Stomach (tissue), 9 donors: ENCODE data around the gene AFTPH. TPM values are rescaled to one million over a fixed set of nuclear protein-coding genes. Genes with fewer than 3 reads are reported as not detected.

Source experiments
- DNase-seq, 2 donors: peaks; one replicate each; pipeline versions ENCODE4 v3.0.0 to v3.0.0-alpha.2; 2013 to 2019
- H3K27ac ChIP-seq, 5 donors: fragments of 200-600 bp in 4 of 5; sonication (generic) in 4 of 5; one replicate each; pipeline ENCODE4 v1.5.1; 2013 to 2019; ENCODE audit warnings: mild to moderate bottlenecking in 1 of 5, moderate library complexity in 1 of 5
- H3K27me3 ChIP-seq, 3 donors: fragments of 200-600 bp; sonication (generic); one replicate each; pipeline ENCODE4 v1.5.1; 2017 to 2019; ENCODE audit warnings: mixed run types in 1 of 3
- H3K36me3 ChIP-seq, 4 donors: fragments of 200-600 bp; sonication (generic); 1 replicate in 3 of 4; 2 replicates in 1 of 4; pipeline ENCODE4 v1.5.1; 2016 to 2019
- H3K4me1 ChIP-seq, 4 donors: fragments of 200-600 bp; sonication (generic); one replicate each; pipeline ENCODE4 v1.5.1; 2016 to 2019
- H3K4me3 ChIP-seq, 4 donors: fragments of 200-600 bp; sonication (generic) in 3 of 4; one replicate each; pipeline ENCODE4 v1.5.1; 2016 to 2019; ENCODE audit warnings: mild to moderate bottlenecking in 1 of 4
- H3K9me3 ChIP-seq, 4 donors: fragments of 200-600 bp; sonication (generic); one replicate each; pipeline ENCODE4 v1.5.1; 2016 to 2019
- CTCF ChIP-seq, 7 experiments: fragments of 450-650 bp in 4 of 7; fragments of 200-600 bp in 3 of 7; sonication (generic) in 3 of 7; IDR thresholded peaks; one replicate each; pipeline ENCODE4 v1.5.1; 2016 to 2019; ENCODE audit warnings: antibody characterized with exemption in 7 of 7, control low read depth in 2 of 7, mild to moderate bottlenecking in 1 of 7
- EP300 ChIP-seq: sonication (generic); formaldehyde crosslinking; IDR thresholded peaks from one replicate; pipeline ENCODE4 v1.6.1; 2017; ENCODE audit warnings: antibody characterized with exemption
- POLR2A ChIP-seq, 4 donors: fragments of 450-650 bp; IDR thresholded peaks; one replicate each; pipeline ENCODE4 v1.6.1; 2016; ENCODE audit warnings: antibody characterized with exemption in 4 of 4, control low read depth in 2 of 4, mild to moderate bottlenecking in 1 of 4, moderate library complexity in 1 of 4
- POLR2AphosphoS5 ChIP-seq, 3 donors: sonication (generic); formaldehyde crosslinking; IDR thresholded peaks; one replicate each; pipeline ENCODE4 v1.6.1; 2016; ENCODE audit warnings: antibody characterized with exemption in 3 of 3
- WGBS, 5 donors: extraction: QIAGEN DNeasy Blood & Tissue Kit in 3 of 5; methylation state at CpG; one replicate each; pipeline versions ENCODE4 v1.1.5 to v1.1.7; 2013 to 2018; 5-methylcytosine and 5-hydroxymethylcytosine counted together
- intact Hi-C: fragments of 100-400 bp; cut with DNase I; formaldehyde crosslinking; loops from one replicate; pipeline ENCODE4 v1.15.1; 2023; ENCODE audit warnings: low total_unique reads
- polyA plus RNA-seq, 3 donors: library from polyadenylated mRNA; stranded (reverse); fragments of 200-250 nt; gene quantifications; one replicate each; pipeline ENCODE4 v1.2.3, GENCODE V29; 2013
- total RNA-seq, 5 donors: library from RNA; depleted of rRNA; stranded (reverse); fragments of >200 nt; gene quantifications; one replicate each; pipeline versions ENCODE4 v1.1.0 to v1.2.3, GENCODE V29; 2014 to 2016
- donor health status: healthy with polysubstance abuse.
- donor health status: Bipolar disorder and iron deficiency.
- donor health status: healthy.

AFTPH gene
- total and polyA plus RNA-seq, 8 donors = 19.8 to 93.6 (median 38.9) TPM

- Histone ChIP-seq H3K4me1 (peaks cover 0 to 2% (median under 1%) of the 10 kb centered on the region in 4 donors), H3K9me3 (no peaks in the 10 kb centered on the region), H3K4me3 (no peak overlapping the region), H3K27ac (no peak overlapping the region), H3K27me3 (no peaks in the 10 kb centered on the region), H3K36me3 (peaks cover 0 to 42% (median 41%) of the 10 kb centered on the region in 4 donors)
- WGBS, 5 donors = 70 to 86% (median 81%) methylated on average over 7 of the region's 7 CpGs
- no peak for DNase-seq
- intact Hi-C loops = no loop called here
- no peak for TF ChIP-seq CTCF (IDR thresholded peaks at IDR 0.05)
- no peak for TF ChIP-seq POLR2A (IDR thresholded peaks at IDR 0.05)
- TF ChIP-seq POLR2AphosphoS5 (IDR thresholded peaks at IDR 0.05) = no peak
- no peak for TF ChIP-seq EP300
Measured at GRCh38 chr2:64594226-64594989, 70.3 kb downstream of the AFTPH start.

GRCh38 chr2:64595397-64596176, 71.5 kb downstream of the AFTPH start:
- H3K27ac ChIP-seq = no peak overlapping the region
- H3K27me3 ChIP-seq = no peaks in the 10 kb centered on the region
- no peaks in the 10 kb centered on the region for H3K9me3 ChIP-seq
- no peak for TF ChIP-seq POLR2AphosphoS5 (IDR thresholded peaks at IDR 0.05)
- TF ChIP-seq CTCF (IDR thresholded peaks at IDR 0.05) = peak in 1 of 7 experiments; percentile 21
- TF ChIP-seq EP300 = no peak
- no peak for TF ChIP-seq POLR2A (IDR thresholded peaks at IDR 0.05)
- 33 to 47% (median 39%) methylated on average over 4 of the region's 4 CpGs for WGBS, 5 donors
- no peak overlapping the region for H3K4me3 ChIP-seq
- peak in 1 of 2 donors; percentile 70 for DNase-seq
- peaks cover 0 to 8% (median 4%) of the 10 kb centered on the region in 4 donors for H3K4me1 ChIP-seq
- intact Hi-C loops = no loop called here
- peaks cover 0 to 32% (median 29%) of the 10 kb centered on the region in 4 donors for H3K36me3 ChIP-seq

- TF ChIP-seq POLR2A (IDR thresholded peaks at IDR 0.05) = no peak
- TF ChIP-seq POLR2AphosphoS5 (IDR thresholded peaks at IDR 0.05) = no peak
- TF ChIP-seq CTCF (IDR thresholded peaks at IDR 0.05) = no peak
- TF ChIP-seq EP300 = no peak
- WGBS, 5 donors = 90 to 97% (median 96%) methylated on average over 6 of the region's 6 CpGs
- no peak overlapping the region for H3K27ac ChIP-seq
- peaks cover 0 to 6% (median 4%) of the 10 kb centered on the region in 4 donors for H3K36me3 ChIP-seq
- H3K27me3 ChIP-seq = no peaks in the 10 kb centered on the region
- intact Hi-C loops = no loop called here
- H3K4me1 ChIP-seq = peaks cover 0 to 17% (median 13%) of the 10 kb centered on the region in 4 donors
- H3K4me3 ChIP-seq = no peak overlapping the region
- H3K9me3 ChIP-seq = no peaks in the 10 kb centered on the region
- no peak for DNase-seq
Measured at GRCh38 chr2:64598226-64598625, 74.1 kb downstream of the AFTPH start.

GRCh38 chr2:64599469-64599868, 75.3 kb downstream of the AFTPH start:
- intact Hi-C loops = no loop called here
- Histone ChIP-seq H3K4me3 (no peak overlapping the region), H3K9me3 (no peaks in the 10 kb centered on the region), H3K4me1 (peaks cover 0 to 17% (median 13%) of the 10 kb centered on the region in 4 donors), H3K36me3 (no peaks in the 10 kb centered on the region), H3K27me3 (no peaks in the 10 kb centered on the region), H3K27ac (no peak overlapping the region)
- TF ChIP-seq POLR2AphosphoS5 (IDR thresholded peaks at IDR 0.05) (no peak), EP300 (no peak), POLR2A (IDR thresholded peaks at IDR 0.05) (no peak)
- DNase-seq = peak; percentile 65 to 69
- 24 to 44% (median 41%) methylated on average over 3 of the region's 3 CpGs for WGBS, 5 donors
